Measurements from ENCODE around the gene GRM8.

DNA sequence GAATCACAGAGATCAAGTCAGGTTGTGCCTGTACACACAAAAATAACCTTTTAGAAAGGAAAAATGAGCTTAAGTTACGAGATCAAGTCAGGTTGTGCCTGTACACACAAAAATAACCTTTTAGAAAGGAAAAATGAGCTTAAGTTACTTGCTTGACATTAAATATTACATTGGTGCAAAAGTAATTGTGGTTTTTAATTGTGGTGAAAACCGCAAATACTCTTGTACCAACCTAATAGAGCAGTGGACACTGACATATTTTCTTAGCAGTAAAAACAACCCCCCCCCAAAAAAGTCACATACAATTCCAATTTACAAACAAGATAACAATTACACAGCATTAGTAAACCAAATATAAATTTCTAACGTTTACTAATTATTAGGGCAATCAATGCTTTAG is 595.6 kb downstream of the GRM8 start:
- TF ChIP-seq, protein P1, sequence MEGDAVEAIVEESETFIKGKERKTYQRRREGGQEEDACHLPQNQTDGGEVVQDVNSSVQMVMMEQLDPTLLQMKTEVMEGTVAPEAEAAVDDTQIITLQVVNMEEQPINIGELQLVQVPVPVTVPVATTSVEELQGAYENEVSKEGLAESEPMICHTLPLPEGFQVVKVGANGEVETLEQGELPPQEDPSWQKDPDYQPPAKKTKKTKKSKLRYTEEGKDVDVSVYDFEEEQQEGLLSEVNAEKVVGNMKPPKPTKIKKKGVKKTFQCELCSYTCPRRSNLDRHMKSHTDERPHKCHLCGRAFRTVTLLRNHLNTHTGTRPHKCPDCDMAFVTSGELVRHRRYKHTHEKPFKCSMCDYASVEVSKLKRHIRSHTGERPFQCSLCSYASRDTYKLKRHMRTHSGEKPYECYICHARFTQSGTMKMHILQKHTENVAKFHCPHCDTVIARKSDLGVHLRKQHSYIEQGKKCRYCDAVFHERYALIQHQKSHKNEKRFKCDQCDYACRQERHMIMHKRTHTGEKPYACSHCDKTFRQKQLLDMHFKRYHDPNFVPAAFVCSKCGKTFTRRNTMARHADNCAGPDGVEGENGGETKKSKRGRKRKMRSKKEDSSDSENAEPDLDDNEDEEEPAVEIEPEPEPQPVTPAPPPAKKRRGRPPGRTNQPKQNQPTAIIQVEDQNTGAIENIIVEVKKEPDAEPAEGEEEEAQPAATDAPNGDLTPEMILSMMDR (IDR thresholded peaks at IDR 0.05; ENCODE audit: low read depth, low read length, poor library complexity, severe bottlenecking), result no peak
- no peak for TF ChIP-seq EZH2phosphoT487 (IDR thresholded peaks at IDR 0.05; ENCODE audit: borderline replicate concordance, low read length)
